BLaER1 treated with 17β-estradiol and CSF1 and Interleukin-3, amounts not matched to agents 10 nM and 100 nM (cell line): ENCODE data around the gene STX11.

ENCODE experiments used
- H3K27ac ChIP-seq, 11 experiments: shearing (Covaris generic); formaldehyde crosslinking; 2 replicates each; pipeline ENCODE4 v1.8.1; 2022
- H3K27me3 ChIP-seq, 11 experiments: shearing (Covaris generic); formaldehyde crosslinking; 2 replicates each; pipeline ENCODE4 v1.8.1; 2022
- H3K36me3 ChIP-seq, 11 experiments: shearing (Covaris generic); formaldehyde crosslinking; 2 replicates each; pipeline ENCODE4 v1.8.1; 2022
- H3K4me1 ChIP-seq, 10 experiments: shearing (Covaris generic); formaldehyde crosslinking; 2 replicates each; pipeline ENCODE4 v1.8.1; 2022
- H3K4me2 ChIP-seq, 11 experiments: shearing (Covaris generic); formaldehyde crosslinking; 2 replicates each; pipeline ENCODE4 v1.8.1; 2022
- H3K4me3 ChIP-seq, 10 experiments: shearing (Covaris generic); formaldehyde crosslinking; 2 replicates each; pipeline ENCODE4 v1.8.1; 2022
- H3K9ac ChIP-seq, 11 experiments: shearing (Covaris generic); formaldehyde crosslinking; 2 replicates each; pipeline ENCODE4 v1.8.1; 2022
- H3K9me3 ChIP-seq, 11 experiments: shearing (Covaris generic); formaldehyde crosslinking; replicated peaks in 1 of 11; 2 replicates each; pipeline ENCODE4 v1.8.1; 2022
- H4K20me1 ChIP-seq, 11 experiments: shearing (Covaris generic); formaldehyde crosslinking; 2 replicates each; pipeline ENCODE4 v1.8.1; 2022
- Cebpa-rat ChIP-seq, 11 experiments: shearing (Covaris generic); IDR thresholded peaks; 2 replicates each; pipeline ENCODE4 v1.8.1; 2022

The STX11 gene

DNA sequence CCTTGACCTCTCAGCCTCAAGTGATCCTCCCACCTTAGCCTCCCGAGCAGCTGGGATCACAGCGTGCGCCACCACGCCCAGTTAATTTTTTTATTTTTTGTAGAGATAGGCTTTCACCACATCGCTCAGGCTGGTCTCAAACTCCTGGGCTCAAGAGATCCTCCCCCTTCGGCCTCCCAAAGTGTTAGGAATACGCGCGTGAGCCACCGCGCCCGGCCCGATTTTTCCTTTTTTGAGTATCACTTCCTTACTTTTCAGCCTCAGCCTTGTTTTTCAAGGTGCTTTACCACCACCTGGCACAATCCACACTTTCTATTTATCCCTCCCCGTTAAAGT lies 791 bp upstream of the STX11 start:
- Histone ChIP-seq H3K36me3 (no peaks in the 10 kb centered on the region), H4K20me1 (no peaks in the 10 kb centered on the region; a peak in 1 of 22 replicates), H3K4me3 (peak overlapping the region; percentile 66 to 84 (median 72)), H3K4me1 (peaks cover 12 to 38% (median 15%) of the 10 kb centered on the region in 10 experiments), H3K27ac (peak overlapping the region in 4 of 11 experiments; percentile 23 to 79 (median 68); a peak in 5 of 22 replicates), H3K27me3 (peaks cover 0 to 23% (median 14%) of the 10 kb centered on the region in 11 experiments; a peak in 13 of 22 replicates), H3K9me3 (no peaks in the 10 kb centered on the region), H3K4me2 (peak overlapping the region; percentile 80 to 99 (median 93)), H3K9ac (peak overlapping the region in 6 of 11 experiments; percentile 65 to 80 (median 78); a peak in 6 of 22 replicates)
- TF ChIP-seq Cebpa-rat (IDR thresholded peaks at IDR 0.05): no peak

DNA sequence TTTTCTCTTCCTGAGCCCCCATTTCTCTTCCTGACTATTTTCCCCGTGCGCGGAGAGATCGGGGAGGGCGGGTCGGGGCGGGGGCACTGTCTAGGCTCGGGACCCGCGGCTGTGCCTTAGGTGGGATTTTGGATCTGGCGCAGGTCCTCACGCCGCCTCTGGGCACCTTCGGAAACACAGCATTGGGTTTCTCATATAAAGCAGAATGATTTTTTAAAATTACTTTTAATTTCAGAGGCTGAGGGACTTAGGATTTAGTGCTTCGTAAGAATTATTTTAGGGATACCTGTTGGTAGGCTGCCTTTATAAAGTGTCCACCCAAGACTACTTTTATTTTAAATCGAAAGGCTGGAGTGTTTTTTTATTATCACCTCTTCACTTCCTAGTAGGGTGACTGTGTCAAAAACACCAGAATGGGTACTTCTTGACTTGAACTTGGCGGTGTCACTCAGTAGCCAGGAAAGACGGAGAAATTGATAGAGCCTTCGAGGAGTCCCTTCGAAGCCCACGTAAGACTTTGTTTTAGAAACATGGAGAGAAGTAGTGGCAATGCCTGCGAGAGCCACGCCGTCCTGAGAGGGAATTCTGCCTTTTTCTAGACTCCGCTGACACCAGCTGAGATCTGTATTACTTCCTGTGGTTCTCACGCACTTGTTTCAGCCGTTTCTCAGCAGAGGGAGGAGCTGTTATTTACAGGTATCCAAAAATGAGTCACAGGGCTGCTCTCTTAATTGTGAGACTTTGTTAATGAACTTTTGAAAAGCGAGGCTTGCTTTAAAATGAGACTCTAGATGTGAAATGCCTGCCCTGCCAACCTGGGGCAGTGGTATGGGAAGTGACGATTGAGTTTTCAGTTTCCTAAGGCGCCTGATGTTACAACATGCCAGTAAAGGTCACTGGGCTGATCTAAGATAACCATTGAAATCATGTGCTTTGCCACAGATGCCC lies 667 bp downstream of the STX11 start:
- H3K36me3 ChIP-seq: no peaks in the 10 kb centered on the region; a peak in 1 of 22 replicates
- H3K4me3 ChIP-seq: peak overlapping the region; percentile 66 to 84 (median 72)
- H4K20me1 ChIP-seq: no peaks in the 10 kb centered on the region; a peak in 1 of 22 replicates
- peaks cover 12 to 51% (median 16%) of the 10 kb centered on the region in 10 experiments for H3K4me1 ChIP-seq
- peak overlapping the region; percentile 80 to 99 (median 93) for H3K4me2 ChIP-seq
- H3K27ac ChIP-seq: peak overlapping the region in 8 of 11 experiments; percentile 6 to 79 (median 63); a peak in 13 of 22 replicates
- H3K9ac ChIP-seq: peak overlapping the region; percentile 52 to 80 (median 78)
- peaks cover 0 to 23% (median 14%) of the 10 kb centered on the region in 11 experiments; a peak in 13 of 22 replicates for H3K27me3 ChIP-seq
- no peaks in the 10 kb centered on the region for H3K9me3 ChIP-seq
- TF ChIP-seq Cebpa-rat (IDR thresholded peaks at IDR 0.05): no peak

- Histone ChIP-seq H3K36me3 (peaks cover 0 to 6% (median 0%) of the 10 kb centered on the region in 11 experiments; a peak in 2 of 22 replicates), H4K20me1 (no peaks in the 10 kb centered on the region; a peak in 1 of 22 replicates), H3K4me1 (peaks cover 12 to 59% (median 19%) of the 10 kb centered on the region in 10 experiments), H3K27ac (no peak overlapping the region; a peak in 1 of 22 replicates), H3K9me3 (no peaks in the 10 kb centered on the region), H3K27me3 (peaks cover 0 to 23% (median 14%) of the 10 kb centered on the region in 11 experiments; a peak in 13 of 22 replicates), H3K9ac (0 out of 22 replicates have a peak overlapping the region, but pooled peaks of 1 of the 11 experiments have one; percentile 80), H3K4me3 (peak overlapping the region in 3 of 10 experiments; percentile 68 to 78 (median 68); a peak in 1 of 20 replicates), H3K4me2 (peak overlapping the region in 5 of 11 experiments; percentile 80 to 97 (median 96); a peak in 7 of 22 replicates)
- no peak for TF ChIP-seq Cebpa-rat (IDR thresholded peaks at IDR 0.05)
These were observed 2.1 kb downstream of the STX11 start for GRCh38 chr6:144152334-144152900.

- H3K9me3 ChIP-seq: no peaks in the 10 kb centered on the region
- no peak overlapping the region for H3K9ac ChIP-seq
- 0 out of 22 replicates have a peak overlapping the region, but pooled peaks of 1 of the 11 experiments have one; percentile 18 for H3K27ac ChIP-seq
- H3K4me3 ChIP-seq: no peak overlapping the region
- H4K20me1 ChIP-seq: peaks cover 0 to 3% (median 0%) of the 10 kb centered on the region in 11 experiments; a peak in 1 of 22 replicates
- TF ChIP-seq Cebpa-rat (IDR thresholded peaks at IDR 0.05): no peak
- H3K36me3 ChIP-seq: peaks cover 0 to 12% (median 0%) of the 10 kb centered on the region in 11 experiments; a peak in 3 of 22 replicates
- peak overlapping the region in 3 of 11 experiments; percentile 93 to 97 (median 96); a peak in 6 of 22 replicates for H3K4me2 ChIP-seq
- peaks cover 12 to 65% (median 19%) of the 10 kb centered on the region in 10 experiments for H3K4me1 ChIP-seq
- peaks cover 0 to 23% (median 14%) of the 10 kb centered on the region in 11 experiments; a peak in 13 of 22 replicates for H3K27me3 ChIP-seq
These were observed 2.9 kb downstream of the STX11 start for GRCh38 chr6:144153260-144153659.

DNA sequence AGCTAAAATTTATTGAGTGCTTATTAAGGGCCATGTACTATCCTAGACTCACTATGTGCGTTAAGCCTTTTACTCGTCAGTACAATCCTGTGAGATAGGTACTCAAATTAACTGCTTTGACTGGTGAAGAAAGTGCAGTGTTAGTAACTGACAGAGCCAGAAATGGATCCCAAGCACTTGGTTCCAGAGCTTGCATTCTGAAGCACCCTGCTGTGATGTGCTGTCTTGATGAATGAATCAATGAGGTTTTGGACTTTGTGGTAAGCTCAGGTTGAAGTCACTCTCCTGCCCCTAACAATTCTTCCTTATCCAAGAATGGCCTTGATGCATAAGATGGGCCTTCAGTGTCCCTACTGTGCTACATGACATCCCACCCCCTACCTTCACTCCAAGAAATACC lies 3.7 kb downstream of the STX11 start:
- Histone ChIP-seq H3K4me1 (peaks cover 12 to 72% (median 21%) of the 10 kb centered on the region in 10 experiments), H3K4me2 (peak overlapping the region in 2 of 11 experiments; percentile 93 to 97; a peak in 5 of 22 replicates)

GRCh38 chr6:144155529-144155928 lies 5.2 kb downstream of the STX11 start:
- Histone ChIP-seq H3K36me3 (peaks cover 0 to 13% (median 0%) of the 10 kb centered on the region in 11 experiments; a peak in 3 of 22 replicates), H3K4me2 (peak overlapping the region in 4 of 11 experiments; percentile 0 to 41 (median 18); a peak in 2 of 22 replicates), H3K9me3 (no peaks in the 10 kb centered on the region), H4K20me1 (peaks cover 0 to 4% (median 0%) of the 10 kb centered on the region in 11 experiments; a peak in 1 of 22 replicates), H3K4me3 (no peak overlapping the region), H3K27ac (no peak overlapping the region), H3K9ac (no peak overlapping the region), H3K27me3 (peaks cover 0 to 10% (median 4%) of the 10 kb centered on the region in 11 experiments; a peak in 4 of 22 replicates), H3K4me1 (peaks cover 12 to 88% (median 22%) of the 10 kb centered on the region in 10 experiments)
- no peak for TF ChIP-seq Cebpa-rat (IDR thresholded peaks at IDR 0.05)

More for the DNA sequence above, 3.7 kb downstream of the STX11 start:
- no peak overlapping the region for H3K9ac ChIP-seq
- peaks cover 0 to 4% (median 0%) of the 10 kb centered on the region in 11 experiments; a peak in 1 of 22 replicates for H4K20me1 ChIP-seq
- peaks cover 0 to 13% (median 0%) of the 10 kb centered on the region in 11 experiments; a peak in 3 of 22 replicates for H3K36me3 ChIP-seq
- H3K9me3 ChIP-seq: no peaks in the 10 kb centered on the region
- H3K4me3 ChIP-seq: no peak overlapping the region
- peaks cover 0 to 23% (median 14%) of the 10 kb centered on the region in 11 experiments; a peak in 13 of 22 replicates for H3K27me3 ChIP-seq
- H3K27ac ChIP-seq: 0 out of 22 replicates have a peak overlapping the region, but pooled peaks of 1 of the 11 experiments have one; percentile 18
- no peak for TF ChIP-seq Cebpa-rat (IDR thresholded peaks at IDR 0.05)

DNA sequence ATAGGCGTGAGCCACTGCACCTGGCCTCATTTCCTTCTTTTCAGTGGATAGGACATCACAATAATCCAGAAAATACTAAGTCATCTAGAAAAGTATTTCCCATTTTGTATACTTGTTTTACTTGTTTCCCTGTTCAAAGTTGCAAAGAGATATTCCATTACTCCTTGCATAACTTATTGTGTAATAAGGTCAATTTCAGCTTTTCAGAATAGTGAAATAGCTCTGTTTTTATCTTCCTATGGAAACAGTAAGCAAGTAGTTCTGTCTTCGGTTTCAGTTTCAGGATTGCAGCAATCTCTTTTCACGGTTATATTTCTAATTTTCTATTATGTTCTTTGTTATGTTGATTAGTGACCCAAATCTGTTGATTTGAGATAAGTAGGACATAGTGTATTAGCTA lies 6.0 kb downstream of the STX11 start:
- no peak overlapping the region for H3K9ac ChIP-seq
- no peaks in the 10 kb centered on the region for H3K9me3 ChIP-seq
- peaks cover 0 to 8% (median 4%) of the 10 kb centered on the region in 11 experiments; a peak in 4 of 22 replicates for H3K27me3 ChIP-seq
- no peak overlapping the region for H3K4me3 ChIP-seq
- H3K36me3 ChIP-seq: peaks cover 0 to 13% (median 0%) of the 10 kb centered on the region in 11 experiments; a peak in 3 of 22 replicates
- peaks cover 7 to 92% (median 17%) of the 10 kb centered on the region in 10 experiments for H3K4me1 ChIP-seq
- peak in 3 of 11 experiments; percentile 14 to 54 (median 15); a peak in 3 of 22 replicates for TF ChIP-seq Cebpa-rat (IDR thresholded peaks at IDR 0.05)
- peaks cover 0 to 4% (median 0%) of the 10 kb centered on the region in 11 experiments; a peak in 1 of 22 replicates for H4K20me1 ChIP-seq
- peak overlapping the region in 3 of 11 experiments; percentile 31 to 53 (median 48); a peak in 5 of 22 replicates for H3K27ac ChIP-seq
- H3K4me2 ChIP-seq: peak overlapping the region in 6 of 11 experiments; percentile 13 to 67 (median 46); a peak in 12 of 22 replicates

GRCh38 chr6:144156991-144157390 lies 6.7 kb downstream of the STX11 start:
- Histone ChIP-seq H3K4me1 (peaks cover under 1 to 87% (median 11%) of the 10 kb centered on the region in 10 experiments; a peak in 17 of 20 replicates), H3K9ac (no peak overlapping the region), H3K27ac (peak overlapping the region in 3 of 11 experiments; percentile 14 to 20 (median 15); a peak in 3 of 22 replicates), H3K36me3 (peaks cover 0 to 16% (median 0%) of the 10 kb centered on the region in 11 experiments; a peak in 3 of 22 replicates), H3K4me3 (no peak overlapping the region), H3K27me3 (0 out of 22 replicates have a peak, but pooled peaks cover 0 to 5% (median 0%) of the 10 kb centered on the region in 11 experiments), H4K20me1 (peaks cover 0 to 4% (median 0%) of the 10 kb centered on the region in 11 experiments; a peak in 1 of 22 replicates), H3K9me3 (no peaks in the 10 kb centered on the region), H3K4me2 (peak overlapping the region in 6 of 11 experiments; percentile 13 to 67 (median 46); a peak in 10 of 22 replicates)
- no peak for TF ChIP-seq Cebpa-rat (IDR thresholded peaks at IDR 0.05)
